KMS-11 (cell line): ENCODE data around the gene PAPPA.

Source experiments
- H2AFZ ChIP-seq: fragments of 200-600 bp; sonication (generic); 2 replicates; pipeline ENCODE4 v1.6.1; 2016; ENCODE audit warnings: antibody characterized with exemption, mixed run types, low read depth
- H3K27ac ChIP-seq: fragments of 200-600 bp; sonication (generic); 2 replicates; pipeline ENCODE4 v1.6.1; 2016; ENCODE audit warnings: mild to moderate bottlenecking, mixed run types
- H3K27me3 ChIP-seq: fragments of 200-600 bp; sonication (generic); 2 replicates; pipeline ENCODE4 v1.6.1; 2017; ENCODE audit warnings: mild to moderate bottlenecking, low read depth, mixed run types, moderate library complexity; ENCODE audit not compliant: insufficient read depth
- H3K36me3 ChIP-seq: fragments of 200-600 bp; sonication (generic); 2 replicates; pipeline ENCODE4 v1.6.1; 2017; ENCODE audit warnings: mild to moderate bottlenecking, mixed run types; ENCODE audit not compliant: insufficient read depth
- H3K4me1 ChIP-seq: fragments of 200-600 bp; sonication (generic); 2 replicates; pipeline ENCODE4 v1.6.1; 2016; ENCODE audit warnings: mild to moderate bottlenecking, low read depth, mixed run types; ENCODE audit not compliant: poor library complexity, severe bottlenecking
- H3K4me2 ChIP-seq: fragments of 200-600 bp; sonication (generic); 2 replicates; pipeline ENCODE4 v1.7.0; 2016; ENCODE audit warnings: mild to moderate bottlenecking, mixed run types
- H3K4me3 ChIP-seq: fragments of 200-600 bp; sonication (generic); IDR thresholded peaks from 2 replicates; pipeline ENCODE4 v1.6.1; 2017; ENCODE audit warnings: low read depth, low read length, mixed read lengths; ENCODE audit not compliant: insufficient read depth
- H3K79me2 ChIP-seq: fragments of 200-600 bp; sonication (generic); 2 replicates; pipeline ENCODE4 v1.6.1; 2016; ENCODE audit warnings: low read depth, mixed run types; ENCODE audit not compliant: insufficient read depth
- H3K9ac ChIP-seq: fragments of 200-600 bp; sonication (generic); 2 replicates; pipeline ENCODE4 v1.6.1; 2016; ENCODE audit warnings: mild to moderate bottlenecking, mixed run types
- H4K20me1 ChIP-seq: fragments of 200-600 bp; sonication (generic); 2 replicates; pipeline ENCODE4 v1.6.1; 2016; ENCODE audit warnings: mild to moderate bottlenecking, mixed run types; ENCODE audit not compliant: insufficient read depth
- TF ChIP-seq, protein P1 (sequence below): fragments of 200-600 bp; sonication (generic); conservative IDR thresholded peaks from 2 replicates; pipeline ENCODE4 v1.6.1; 2017; ENCODE audit warnings: low read depth, mild to moderate bottlenecking, antibody characterized with exemption, low read length, moderate library complexity, mixed read lengths

PAPPA gene

DNA sequence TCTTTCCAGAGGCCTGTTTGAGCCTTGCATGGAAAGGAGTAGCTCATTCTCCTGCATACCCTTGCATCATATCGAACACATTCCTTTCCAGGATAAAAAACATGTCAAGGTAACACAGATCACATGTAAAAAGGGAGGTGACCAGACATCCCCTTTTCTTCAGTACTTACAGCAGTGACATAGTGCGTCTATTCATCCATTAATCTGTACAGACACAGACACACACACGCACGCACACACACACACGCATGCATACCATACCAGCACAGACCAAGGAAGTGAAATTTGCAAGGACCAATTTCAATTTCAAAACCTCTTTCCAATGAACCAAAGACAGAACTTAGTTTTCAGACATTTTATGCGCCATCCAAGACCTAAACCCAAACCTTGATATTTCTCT is 256.0 kb downstream of the PAPPA start:
- TF ChIP-seq, protein P1, sequence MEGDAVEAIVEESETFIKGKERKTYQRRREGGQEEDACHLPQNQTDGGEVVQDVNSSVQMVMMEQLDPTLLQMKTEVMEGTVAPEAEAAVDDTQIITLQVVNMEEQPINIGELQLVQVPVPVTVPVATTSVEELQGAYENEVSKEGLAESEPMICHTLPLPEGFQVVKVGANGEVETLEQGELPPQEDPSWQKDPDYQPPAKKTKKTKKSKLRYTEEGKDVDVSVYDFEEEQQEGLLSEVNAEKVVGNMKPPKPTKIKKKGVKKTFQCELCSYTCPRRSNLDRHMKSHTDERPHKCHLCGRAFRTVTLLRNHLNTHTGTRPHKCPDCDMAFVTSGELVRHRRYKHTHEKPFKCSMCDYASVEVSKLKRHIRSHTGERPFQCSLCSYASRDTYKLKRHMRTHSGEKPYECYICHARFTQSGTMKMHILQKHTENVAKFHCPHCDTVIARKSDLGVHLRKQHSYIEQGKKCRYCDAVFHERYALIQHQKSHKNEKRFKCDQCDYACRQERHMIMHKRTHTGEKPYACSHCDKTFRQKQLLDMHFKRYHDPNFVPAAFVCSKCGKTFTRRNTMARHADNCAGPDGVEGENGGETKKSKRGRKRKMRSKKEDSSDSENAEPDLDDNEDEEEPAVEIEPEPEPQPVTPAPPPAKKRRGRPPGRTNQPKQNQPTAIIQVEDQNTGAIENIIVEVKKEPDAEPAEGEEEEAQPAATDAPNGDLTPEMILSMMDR, result no peak
- Histone ChIP-seq H3K4me2 (no peak overlapping the region), H2AFZ (no peak overlapping the region), H3K36me3 (no peaks in the 10 kb centered on the region), H3K79me2 (no peaks in the 10 kb centered on the region), H3K27me3 (no peaks in the 10 kb centered on the region), H3K4me1 (no peaks in the 10 kb centered on the region), H3K27ac (no peak overlapping the region), H3K9ac (no peak overlapping the region), H3K4me3 (no peak overlapping the region), H4K20me1 (no peaks in the 10 kb centered on the region)

DNA sequence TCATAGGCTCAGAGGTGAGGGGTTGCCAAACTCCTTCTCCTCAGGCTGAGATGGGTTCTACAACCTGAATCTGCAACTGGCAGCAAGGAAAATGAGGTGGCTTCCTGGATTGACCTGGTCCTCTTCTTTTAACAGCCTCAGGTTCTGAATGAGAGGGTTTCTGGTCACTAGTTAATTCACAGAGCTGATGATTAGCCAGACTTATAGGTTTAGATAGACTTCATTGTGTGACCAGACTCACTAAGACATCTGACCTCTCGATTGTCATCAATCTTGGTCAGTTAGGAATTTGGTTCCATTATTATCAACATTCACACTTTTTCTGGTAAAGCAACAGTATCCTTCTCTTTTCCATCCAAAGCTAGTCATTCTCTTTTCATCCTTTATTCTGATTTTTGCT is 257.9 kb downstream of the PAPPA start:
- no peaks in the 10 kb centered on the region for H3K79me2 ChIP-seq
- TF ChIP-seq, protein P1, result no peak
- H3K4me2 ChIP-seq, result no peak overlapping the region
- no peak overlapping the region for H3K27ac ChIP-seq
- no peaks in the 10 kb centered on the region for H3K4me1 ChIP-seq
- no peak overlapping the region for H3K9ac ChIP-seq
- no peaks in the 10 kb centered on the region for H3K36me3 ChIP-seq
- H4K20me1 ChIP-seq, result no peaks in the 10 kb centered on the region
- no peaks in the 10 kb centered on the region for H3K27me3 ChIP-seq
- no peak overlapping the region for H2AFZ ChIP-seq
- H3K4me3 ChIP-seq, result no peak overlapping the region

DNA sequence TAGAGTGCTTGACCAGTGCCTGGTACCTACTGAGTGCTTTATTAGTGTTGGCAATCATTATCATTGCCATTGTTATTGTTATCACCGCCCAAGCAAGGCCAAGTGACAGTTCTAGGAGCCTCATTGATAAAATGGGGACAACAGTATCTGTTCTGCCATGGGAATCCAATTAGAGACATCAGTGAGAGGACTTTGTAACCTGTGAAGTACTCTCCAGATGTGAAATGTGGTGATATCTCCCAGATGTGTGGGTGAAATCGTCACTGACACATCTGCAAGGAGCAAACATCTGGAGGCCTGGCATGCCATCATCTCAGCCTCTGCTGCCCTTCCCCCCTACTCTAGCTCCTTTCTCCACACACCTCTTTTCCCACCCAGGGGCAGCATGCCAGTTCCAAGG is 260.8 kb downstream of the PAPPA start:
- Histone ChIP-seq H4K20me1 (no peaks in the 10 kb centered on the region), H3K4me1 (no peaks in the 10 kb centered on the region), H3K27me3 (no peaks in the 10 kb centered on the region), H3K9ac (no peak overlapping the region), H3K79me2 (no peaks in the 10 kb centered on the region), H3K36me3 (no peaks in the 10 kb centered on the region), H3K4me2 (no peak overlapping the region), H3K27ac (no peak overlapping the region), H2AFZ (no peak overlapping the region), H3K4me3 (no peak overlapping the region)
- TF ChIP-seq, protein P1, result no peak

DNA sequence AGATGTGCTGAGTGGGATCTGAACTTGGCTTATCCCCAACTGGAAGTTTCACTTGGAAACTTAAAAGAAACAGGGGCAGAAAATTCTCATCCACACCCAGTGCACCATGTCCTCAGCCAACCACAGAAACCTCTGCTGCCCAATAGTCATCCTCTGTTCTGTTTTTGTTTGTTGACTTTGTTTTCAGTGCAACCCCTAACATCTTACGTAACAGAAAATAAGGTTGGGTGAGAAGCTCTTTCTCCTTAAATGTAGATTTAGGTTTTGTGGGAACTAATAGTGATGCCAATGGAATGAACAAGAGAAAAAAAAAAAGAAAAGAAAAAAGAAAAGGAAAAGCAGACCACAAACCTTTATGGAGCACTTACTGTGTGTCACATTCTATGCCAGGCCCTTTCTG is 262.8 kb downstream of the PAPPA start:
- TF ChIP-seq, protein P1, result no peak
- Histone ChIP-seq H4K20me1 (no peaks in the 10 kb centered on the region), H3K4me3 (no peak overlapping the region), H2AFZ (no peak overlapping the region), H3K79me2 (no peaks in the 10 kb centered on the region), H3K4me1 (no peaks in the 10 kb centered on the region), H3K27ac (no peak overlapping the region), H3K4me2 (no peak overlapping the region), H3K36me3 (no peaks in the 10 kb centered on the region), H3K9ac (no peak overlapping the region), H3K27me3 (no peaks in the 10 kb centered on the region)

DNA sequence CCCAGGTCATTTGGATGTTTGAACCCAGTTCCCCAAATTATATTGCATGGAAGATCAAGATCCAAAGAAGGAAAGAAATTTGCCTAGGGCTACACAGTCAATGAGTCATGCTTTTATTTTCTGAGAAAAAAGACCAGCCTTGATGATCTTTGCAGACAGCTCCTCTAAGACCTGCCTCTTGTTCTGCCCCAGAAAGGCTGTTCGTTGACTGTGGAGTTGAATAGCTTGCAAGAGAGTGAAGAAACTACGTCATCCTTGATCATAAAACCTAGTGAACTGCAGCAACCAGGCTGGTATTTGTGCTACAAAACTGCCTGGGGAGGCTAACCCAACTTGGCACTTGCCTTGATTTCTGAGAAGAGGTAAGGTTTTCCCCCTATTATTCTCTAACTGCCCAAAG is 263.9 kb downstream of the PAPPA start:
- H3K27me3 ChIP-seq, result no peaks in the 10 kb centered on the region
- no peak overlapping the region for H3K9ac ChIP-seq
- no peaks in the 10 kb centered on the region for H3K4me1 ChIP-seq
- no peaks in the 10 kb centered on the region for H3K79me2 ChIP-seq
- H3K27ac ChIP-seq, result no peak overlapping the region
- H3K4me2 ChIP-seq, result no peak overlapping the region
- H3K36me3 ChIP-seq, result no peaks in the 10 kb centered on the region
- H4K20me1 ChIP-seq, result no peaks in the 10 kb centered on the region
- no peak overlapping the region for H2AFZ ChIP-seq
- TF ChIP-seq, protein P1, result no peak
- no peak overlapping the region for H3K4me3 ChIP-seq
